OCI-LY7 (cell line): Measurements from ENCODE around the gene EML5. TPM values are rescaled to one million over a fixed set of nuclear protein-coding genes. Genes with fewer than 3 reads are reported as not detected.
"Not testable (repeated sequence)": the region's sequence is repeated elsewhere in the genome, so short reads cannot be mapped to it uniquely, and the experiment has no call there.

ENCODE experiments used
- BruUV-seq: library from RNA; stranded (reverse); fragments of 400-500 nt; replicated peaks from 2 replicates; lab custom pipeline; 2021; lab: Mats Ljungman, UMichigan
- CTCF ChIA-PET: fragments of 300-600 bp; sonication (Branson Sonifier 250); formaldehyde crosslinking; loops from one replicate; lab custom pipeline; 2022; ENCODE audit warnings: antibody characterized with exemption; ENCODE audit not compliant: unreplicated experiment; lab: Charles Lee
- POLR2A ChIA-PET: fragments of 300-600 bp; sonication (Branson Sonifier 250); formaldehyde crosslinking; loops from one replicate; lab custom pipeline; 2022; ENCODE audit warnings: antibody characterized with exemption; lab: Charles Lee
- DNase-seq: peaks from one replicate; pipeline ENCODE4 v3.0.0-alpha.2; 2015; ENCODE audit warnings: low spot score
- H2AFZ ChIP-seq: fragments of 200-600 bp; sonication (generic), shearing (Covaris generic); 2 replicates; pipeline ENCODE4 v1.6.1; 2014; ENCODE audit warnings: mild to moderate bottlenecking, antibody characterized with exemption, low read length, moderate library complexity
- H3K27ac ChIP-seq: fragments of 200-600 bp; sonication (generic); 2 replicates; pipeline ENCODE4 v1.5.1; 2014; ENCODE audit warnings: mixed run types, low read depth, mild to moderate bottlenecking, moderate library complexity, low read length, inconsistent platforms; ENCODE audit not compliant: poor library complexity, severe bottlenecking
- H3K36me3 ChIP-seq: fragments of 200-600 bp; sonication (generic); 2 replicates; pipeline ENCODE4 v1.6.1; 2014; ENCODE audit warnings: mild to moderate bottlenecking, antibody characterized with exemption, low read length, moderate library complexity, mixed read lengths; ENCODE audit not compliant: insufficient read depth
- H3K4me1 ChIP-seq: fragments of 200-600 bp; sonication (generic); 2 replicates; pipeline ENCODE4 v1.5.1; 2014; ENCODE audit warnings: mild to moderate bottlenecking, low read length; ENCODE audit not compliant: insufficient read depth, poor library complexity, severe bottlenecking
- H3K4me2 ChIP-seq: fragments of 200-600 bp; sonication (generic); 2 replicates; pipeline ENCODE4 v1.6.1; 2014; ENCODE audit warnings: mild to moderate bottlenecking, low read length
- H3K4me3 ChIP-seq: fragments of 200-600 bp; sonication (generic); 2 replicates; pipeline ENCODE4 v1.5.1; 2014; ENCODE audit warnings: mild to moderate bottlenecking, low read depth, low read length; ENCODE audit not compliant: poor library complexity, severe bottlenecking
- H3K79me2 ChIP-seq: fragments of 200-600 bp; sonication (generic); 2 replicates; pipeline ENCODE4 v1.6.1; 2016; ENCODE audit warnings: low read depth, mild to moderate bottlenecking, low read length, moderate library complexity, mixed read lengths; ENCODE audit not compliant: insufficient read depth
- H3K9me2 ChIP-seq: fragments of 200-600 bp; sonication (generic); 2 replicates; pipeline ENCODE4 v1.6.1; 2016; ENCODE audit warnings: mild to moderate bottlenecking, low read length, mixed read lengths; ENCODE audit not compliant: insufficient read depth
- H3K9me3 ChIP-seq: fragments of 200-600 bp; sonication (generic); 2 replicates; pipeline ENCODE4 v1.6.1; 2014; ENCODE audit warnings: mild to moderate bottlenecking, mixed run types, low read length, mixed read lengths
- H4K20me1 ChIP-seq: fragments of 200-600 bp; sonication (generic); 2 replicates; pipeline ENCODE4 v1.6.1; 2014; ENCODE audit warnings: mild to moderate bottlenecking, antibody characterized with exemption, low read length, moderate library complexity, mixed read lengths; ENCODE audit not compliant: insufficient read depth
- CTCF ChIP-seq: fragments of 200-600 bp; sonication (generic); conservative IDR thresholded peaks from 2 replicates; pipeline ENCODE4 v1.5.1; 2014; ENCODE audit warnings: mild to moderate bottlenecking, antibody characterized with exemption, low read length, moderate library complexity, mixed read lengths
- EZH2phosphoT487 ChIP-seq: fragments of 200-600 bp; sonication (generic); IDR thresholded peaks from 2 replicates; pipeline ENCODE4 v1.6.1; 2018; ENCODE audit warnings: low read depth, borderline replicate concordance, mild to moderate bottlenecking, mixed run types, antibody characterized with exemption, low read length, moderate library complexity, mixed read lengths
- intact Hi-C: fragments of 100-400 bp; cut with micrococcal nuclease; formaldehyde crosslinking; loops from one replicate; pipeline ENCODE4 v1.10.0; 2022; ENCODE audit not compliant: unreplicated experiment
- total RNA-seq, 2 experiments: library from RNA; depleted of rRNA in 1 of 2; stranded (reverse); fragments of >200 nt in 1 of 2; shearing (Covaris generic) in 1 of 2; gene quantifications; 2 replicates each; pipeline ENCODE4 v1.2.3, GENCODE V29; 2014 to 2022

EML5 gene
- total RNA-seq, 2 experiments from 2014 or later, result 1.8 to 5.6 TPM

- Histone ChIP-seq H3K36me3 (no peaks in the 10 kb centered on the region), H3K27ac (no peak overlapping the region), H3K79me2 (no peaks in the 10 kb centered on the region), H2AFZ (no peak overlapping the region), H3K4me2 (peak overlapping the region; percentile 85), H3K9me3 (no peaks in the 10 kb centered on the region), H4K20me1 (no peaks in the 10 kb centered on the region), H3K9me2 (no peaks in the 10 kb centered on the region), H3K4me3 (no peak overlapping the region), H3K4me1 (peaks cover 14% of the 10 kb centered on the region)
- CTCF ChIA-PET, result no interaction called here
- TF ChIP-seq EZH2phosphoT487, result no peak
- TF ChIP-seq CTCF, result no peak
- no peak for DNase-seq
- POLR2A ChIA-PET, result interaction anchor here (0.7 to 1.1 kb wide), 3 partner anchors 15 to 35 kb away, joined by 3 to 5 read pairs (median 3); partner anchors contain the start of gene TTC8
- TSS peak; percentile 62 for BruUV-seq
- intact Hi-C loops, result loop anchor here (10.0 kb wide), 1 partner anchor 786 kb away; the partner anchor contains the start of gene GPR65
Observed at GRCh38 chr14:88790501-88791251, 2.1 kb downstream of the EML5 start.

- DNase-seq, H3K27ac ChIP-seq, H3K9me2 ChIP-seq, H3K79me2 ChIP-seq, H3K4me2 ChIP-seq, intact Hi-C loops, H2AFZ ChIP-seq, H3K36me3 ChIP-seq, H4K20me1 ChIP-seq, H3K9me3 ChIP-seq, BruUV-seq, CTCF ChIA-PET, H3K4me3 ChIP-seq: not testable (repeated sequence)
- POLR2A ChIA-PET, result interaction anchor here (0.6 to 1.1 kb wide), 4 partner anchors 14 to 46 kb away, joined by 3 read pairs; no protein-coding TSS in a partner anchor
- H3K4me1 ChIP-seq, result peaks cover 14% of the 10 kb centered on the region
Observed at GRCh38 chr14:88789573-88789972, 3.2 kb downstream of the EML5 start.

GRCh38 chr14:88786715-88787114 lies 6.0 kb downstream of the EML5 start:
- CTCF ChIA-PET, result no interaction called here

More at GRCh38 chr14:88786715-88787114, 6.0 kb downstream of the EML5 start:
- Histone ChIP-seq H2AFZ (no peak overlapping the region), H3K4me1 (peaks cover 5% of the 10 kb centered on the region), H3K79me2 (no peaks in the 10 kb centered on the region), H3K27ac (no peak overlapping the region), H3K9me2 (no peaks in the 10 kb centered on the region), H3K9me3 (peaks cover 17% of the 10 kb centered on the region; the same call in 1 of the 2 replicates), H3K4me2 (no peak overlapping the region), H3K4me3 (no peak overlapping the region), H3K36me3 (no peaks in the 10 kb centered on the region), H4K20me1 (no peaks in the 10 kb centered on the region)
- no TSS peak for BruUV-seq
- intact Hi-C loops, result no loop called here
- no peak for DNase-seq
- POLR2A ChIA-PET, result interaction anchor here (0.6 kb wide), 1 partner anchor 61 kb away, joined by 4 read pairs; no protein-coding TSS in a partner anchor
- no peak for TF ChIP-seq EZH2phosphoT487
- no peak for TF ChIP-seq CTCF
